ENCODE results near the gene GCLC.
"Not testable (repeated sequence)": the region's sequence is repeated elsewhere in the genome, so short reads cannot be mapped to it uniquely, and the experiment has no call there.

GCLC gene

GRCh38 chr6:53564401-53565065 is 19.6 kb upstream of the GCLC start:
- in situ Hi-C loops (cut with MboI; ENCODE audit: low sequenced_read_pairs): no loop called here

- in situ Hi-C loops (cut with MboI; ENCODE audit: low sequenced_read_pairs): no loop called here
Observed at GRCh38 chr6:53556986-53557715, 12.2 kb upstream of the GCLC start.

GRCh38 chr6:53553600-53553999 is 8.7 kb upstream of the GCLC start:
- in situ Hi-C loops (cut with MboI; ENCODE audit: low sequenced_read_pairs): not testable (repeated sequence)

- in situ Hi-C loops (cut with MboI; ENCODE audit: low sequenced_read_pairs): not testable (repeated sequence)
Observed at GRCh38 chr6:53551681-53552080, 6.8 kb upstream of the GCLC start.

GRCh38 chr6:53547811-53548496 is 3.1 kb upstream of the GCLC start:
- in situ Hi-C loops (cut with MboI; ENCODE audit: low sequenced_read_pairs): no loop called here

GRCh38 chr6:53547166-53547810 is 2.4 kb upstream of the GCLC start:
- in situ Hi-C loops (cut with MboI; ENCODE audit: low sequenced_read_pairs): no loop called here

- in situ Hi-C loops (cut with MboI; ENCODE audit: low sequenced_read_pairs): no loop called here
Observed at GRCh38 chr6:53546281-53546680, 1.4 kb upstream of the GCLC start.

- in situ Hi-C loops (cut with MboI; ENCODE audit: low sequenced_read_pairs): no loop called here
Observed at GRCh38 chr6:53544217-53544469, 758 bp downstream of the GCLC start.

- in situ Hi-C loops (cut with MboI; ENCODE audit: low sequenced_read_pairs): no loop called here
Observed at GRCh38 chr6:53543359-53544216, 1.3 kb downstream of the GCLC start.

- in situ Hi-C loops (cut with MboI; ENCODE audit: low sequenced_read_pairs): no loop called here
Observed at GRCh38 chr6:53541900-53542299, 3.0 kb downstream of the GCLC start.

GRCh38 chr6:53540129-53540692 is 4.7 kb downstream of the GCLC start:
- in situ Hi-C loops (cut with MboI; ENCODE audit: low sequenced_read_pairs): no loop called here

GRCh38 chr6:53539561-53539960 is 5.3 kb downstream of the GCLC start:
- in situ Hi-C loops (cut with MboI; ENCODE audit: low sequenced_read_pairs): no loop called here

GRCh38 chr6:53536561-53536960 is 8.3 kb downstream of the GCLC start:
- in situ Hi-C loops (cut with MboI; ENCODE audit: low sequenced_read_pairs): no loop called here

GRCh38 chr6:53532942-53533341 is 12.0 kb downstream of the GCLC start:
- in situ Hi-C loops (cut with MboI; ENCODE audit: low sequenced_read_pairs): no loop called here

GRCh38 chr6:53532061-53532797 is 12.7 kb downstream of the GCLC start:
- in situ Hi-C loops (cut with MboI; ENCODE audit: low sequenced_read_pairs): no loop called here

GRCh38 chr6:53530780-53531386 is 14.0 kb downstream of the GCLC start:
- in situ Hi-C loops (cut with MboI; ENCODE audit: low sequenced_read_pairs): no loop called here

- in situ Hi-C loops (cut with MboI; ENCODE audit: low sequenced_read_pairs): no loop called here
Observed at GRCh38 chr6:53530346-53530745, 14.6 kb downstream of the GCLC start.

- in situ Hi-C loops (cut with MboI; ENCODE audit: low sequenced_read_pairs): no loop called here
Observed at GRCh38 chr6:53529324-53530036, 15.4 kb downstream of the GCLC start.

GRCh38 chr6:53528107-53528506 is 16.8 kb downstream of the GCLC start:
- in situ Hi-C loops (cut with MboI; ENCODE audit: low sequenced_read_pairs): no loop called here
